ENCODE measurements around the gene PACS1. TPM values are rescaled to one million over a fixed set of nuclear protein-coding genes. Genes with fewer than 3 reads are reported as not detected.
A peak's percentile ranks its signal among the peaks of the same experiment; 100 is the strongest.

The PACS1 gene
- total RNA-seq, 1 donor from 2014 or later: 75.6 TPM

- Mint-ChIP-seq H3K9me3 (no peaks in the 10 kb centered on the region), H3K4me3 (ENCODE audit: low read depth) (no peak overlapping the region), H3K27me3 (ENCODE audit: low read depth) (no peaks in the 10 kb centered on the region), H3K27ac (no peak overlapping the region), H3K4me1 (ENCODE audit: low read depth) (peaks cover 34% of the 10 kb centered on the region), H3K36me3 (ENCODE audit: low read depth) (peaks cover 83% of the 10 kb centered on the region)
- no peak for DNase-seq (ENCODE audit: low spot score)
- intact Hi-C loops (cut with micrococcal nuclease): no loop called here
Observed at GRCh38 chr11:66056501-66056900, 13.6 kb upstream of the PACS1 start.

DNA sequence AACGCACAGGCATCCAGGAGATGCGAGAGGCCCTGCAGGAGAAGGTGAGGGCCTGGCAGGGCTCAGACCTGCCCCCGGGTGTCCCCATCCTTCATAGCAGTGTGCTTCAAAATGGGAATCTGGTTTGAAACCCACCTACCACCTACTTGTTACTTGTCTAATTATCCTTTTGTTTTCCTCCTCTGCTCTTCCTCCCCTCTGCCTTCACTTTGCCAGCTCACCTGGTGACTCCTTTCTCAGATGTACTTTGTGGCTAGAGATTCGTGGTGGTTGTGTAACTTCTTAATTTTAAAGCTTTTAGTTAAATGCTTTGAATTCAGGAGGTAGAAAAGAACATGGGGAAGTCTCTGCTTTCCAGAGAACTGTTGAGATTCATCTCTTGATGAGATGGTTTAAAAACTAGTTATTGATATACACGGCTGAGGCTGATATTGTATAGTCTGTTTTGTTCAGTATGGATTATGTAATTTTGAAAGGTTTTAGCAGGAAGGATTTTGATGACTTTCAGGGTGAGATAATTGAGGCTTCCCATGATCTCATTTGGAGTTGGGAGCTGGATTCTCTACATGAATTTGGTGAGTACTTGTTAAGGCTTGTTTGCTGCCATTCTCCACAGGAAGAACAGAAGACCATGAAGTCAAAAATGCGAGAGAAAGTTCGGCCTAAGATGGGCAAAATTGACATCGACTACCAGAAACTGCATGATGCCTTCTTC is 9.9 kb upstream of the PACS1 start:
- H3K4me1 Mint-ChIP-seq (ENCODE audit: low read depth): peaks cover 37% of the 10 kb centered on the region
- H3K9me3 Mint-ChIP-seq: no peaks in the 10 kb centered on the region
- intact Hi-C loops (cut with micrococcal nuclease): no loop called here
- peaks cover 92% of the 10 kb centered on the region for H3K36me3 Mint-ChIP-seq (ENCODE audit: low read depth)
- DNase-seq (ENCODE audit: low spot score): no peak
- no peak overlapping the region for H3K4me3 Mint-ChIP-seq (ENCODE audit: low read depth)
- peak overlapping the region; percentile 9 for H3K27ac Mint-ChIP-seq
- H3K27me3 Mint-ChIP-seq (ENCODE audit: low read depth): no peaks in the 10 kb centered on the region

- Mint-ChIP-seq H3K27ac (peak overlapping the region; percentile 78), H3K27me3 (ENCODE audit: low read depth) (no peaks in the 10 kb centered on the region), H3K4me1 (ENCODE audit: low read depth) (peaks cover 41% of the 10 kb centered on the region), H3K4me3 (ENCODE audit: low read depth) (no peak overlapping the region), H3K9me3 (no peaks in the 10 kb centered on the region), H3K36me3 (ENCODE audit: low read depth) (peaks cover 90% of the 10 kb centered on the region)
- no peak for DNase-seq (ENCODE audit: low spot score)
- intact Hi-C loops (cut with micrococcal nuclease): no loop called here
Observed at GRCh38 chr11:66061268-66061667, 8.8 kb upstream of the PACS1 start.

DNA sequence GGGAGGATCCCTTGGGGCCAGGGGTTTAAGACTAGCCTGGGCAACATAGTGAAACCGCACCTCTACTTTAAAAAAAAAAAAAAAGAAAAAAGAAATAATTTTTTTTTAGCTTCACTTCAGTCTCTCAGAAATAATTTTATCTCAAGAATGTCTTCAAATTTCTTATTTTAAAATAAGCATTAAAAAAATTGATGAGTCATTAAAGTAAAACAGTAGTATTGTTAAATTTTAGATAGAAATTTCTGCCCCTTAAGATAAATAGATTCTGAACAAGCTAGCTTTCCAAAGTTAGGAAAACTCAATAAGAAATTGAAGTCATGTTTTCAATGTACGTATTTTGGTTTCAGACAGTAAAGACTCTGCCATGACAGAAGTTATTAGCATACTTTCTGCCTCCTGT is 7.7 kb upstream of the PACS1 start:
- no peak for DNase-seq (ENCODE audit: low spot score)
- H3K27ac Mint-ChIP-seq: no peak overlapping the region
- H3K9me3 Mint-ChIP-seq: no peaks in the 10 kb centered on the region
- intact Hi-C loops (cut with micrococcal nuclease): no loop called here
- H3K27me3 Mint-ChIP-seq (ENCODE audit: low read depth): no peaks in the 10 kb centered on the region
- H3K36me3 Mint-ChIP-seq (ENCODE audit: low read depth): peaks cover 90% of the 10 kb centered on the region
- no peak overlapping the region for H3K4me3 Mint-ChIP-seq (ENCODE audit: low read depth)
- H3K4me1 Mint-ChIP-seq (ENCODE audit: low read depth): peaks cover 50% of the 10 kb centered on the region

- H3K27me3 Mint-ChIP-seq (ENCODE audit: low read depth): no peaks in the 10 kb centered on the region
- H3K4me3 Mint-ChIP-seq (ENCODE audit: low read depth): no peak overlapping the region
- no peak for DNase-seq (ENCODE audit: low spot score)
- no peaks in the 10 kb centered on the region for H3K9me3 Mint-ChIP-seq
- H3K36me3 Mint-ChIP-seq (ENCODE audit: low read depth): peaks cover 89% of the 10 kb centered on the region
- H3K4me1 Mint-ChIP-seq (ENCODE audit: low read depth): peaks cover 57% of the 10 kb centered on the region
- intact Hi-C loops (cut with micrococcal nuclease): no loop called here
- H3K27ac Mint-ChIP-seq: peak overlapping the region; percentile 58
Observed at GRCh38 chr11:66063900-66064299, 6.2 kb upstream of the PACS1 start.

GRCh38 chr11:66064571-66064970 is 5.5 kb upstream of the PACS1 start:
- no peaks in the 10 kb centered on the region for H3K9me3 Mint-ChIP-seq
- peaks cover 89% of the 10 kb centered on the region for H3K36me3 Mint-ChIP-seq (ENCODE audit: low read depth)
- no peak overlapping the region for H3K4me3 Mint-ChIP-seq (ENCODE audit: low read depth)
- H3K4me1 Mint-ChIP-seq (ENCODE audit: low read depth): peaks cover 61% of the 10 kb centered on the region
- intact Hi-C loops (cut with micrococcal nuclease): no loop called here
- no peaks in the 10 kb centered on the region for H3K27me3 Mint-ChIP-seq (ENCODE audit: low read depth)
- H3K27ac Mint-ChIP-seq: no peak overlapping the region
- no peak for DNase-seq (ENCODE audit: low spot score)

DNA sequence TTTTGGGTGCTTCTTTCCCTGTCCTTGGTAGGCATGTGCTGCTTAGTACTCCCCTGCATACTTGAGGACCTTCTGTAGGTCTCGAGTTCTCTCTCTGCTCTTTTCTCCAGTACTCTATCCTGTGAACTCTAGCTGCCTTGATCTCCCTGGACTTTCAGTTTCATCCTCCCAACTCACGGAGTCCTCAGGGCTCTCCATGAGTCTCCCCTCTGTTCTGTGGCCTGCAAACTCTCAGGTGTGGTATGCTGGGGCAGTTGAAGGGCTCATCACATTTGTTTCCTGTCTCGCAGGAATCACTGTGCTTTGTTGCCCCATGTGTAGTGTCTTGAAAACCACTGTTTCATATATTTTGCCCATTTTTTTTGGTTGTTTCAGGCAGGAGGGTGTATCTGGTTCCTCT is 3.3 kb upstream of the PACS1 start:
- DNase-seq (ENCODE audit: low spot score): no peak
- H3K27me3 Mint-ChIP-seq (ENCODE audit: low read depth): no peaks in the 10 kb centered on the region
- peaks cover 56% of the 10 kb centered on the region for H3K4me1 Mint-ChIP-seq (ENCODE audit: low read depth)
- intact Hi-C loops (cut with micrococcal nuclease): no loop called here
- H3K4me3 Mint-ChIP-seq (ENCODE audit: low read depth): no peak overlapping the region
- H3K27ac Mint-ChIP-seq: peak overlapping the region; percentile 24
- no peaks in the 10 kb centered on the region for H3K9me3 Mint-ChIP-seq
- peaks cover 77% of the 10 kb centered on the region for H3K36me3 Mint-ChIP-seq (ENCODE audit: low read depth)

DNA sequence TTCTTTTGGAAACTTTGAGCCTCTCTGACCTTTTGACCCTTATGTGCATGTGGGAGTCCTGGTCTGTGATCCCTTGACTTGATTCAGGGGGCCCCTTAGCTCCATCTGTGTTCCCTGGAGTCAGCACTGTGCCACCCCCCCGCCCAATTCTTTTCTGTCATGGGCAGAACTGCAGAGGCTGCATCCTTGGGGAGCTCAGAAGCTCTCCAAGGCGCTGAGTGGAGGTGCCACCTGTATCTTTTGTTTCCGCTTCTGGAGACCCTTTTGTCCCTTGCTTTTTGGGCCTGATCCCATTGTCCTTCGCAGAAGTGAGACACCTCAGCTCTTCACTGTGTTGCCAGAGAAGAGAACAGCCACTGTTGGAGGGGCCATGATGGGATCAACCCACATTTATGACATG is 2.4 kb upstream of the PACS1 start:
- H3K4me3 Mint-ChIP-seq (ENCODE audit: low read depth): no peak overlapping the region
- H3K27me3 Mint-ChIP-seq (ENCODE audit: low read depth): no peaks in the 10 kb centered on the region
- no peaks in the 10 kb centered on the region for H3K9me3 Mint-ChIP-seq
- intact Hi-C loops (cut with micrococcal nuclease): no loop called here
- DNase-seq (ENCODE audit: low spot score): no peak
- H3K36me3 Mint-ChIP-seq (ENCODE audit: low read depth): peaks cover 81% of the 10 kb centered on the region
- H3K27ac Mint-ChIP-seq: peak overlapping the region; percentile 30
- peaks cover 63% of the 10 kb centered on the region for H3K4me1 Mint-ChIP-seq (ENCODE audit: low read depth)

GRCh38 chr11:66068154-66068821 is 1.8 kb upstream of the PACS1 start:
- Mint-ChIP-seq H3K4me1 (ENCODE audit: low read depth) (peaks cover 63% of the 10 kb centered on the region), H3K36me3 (ENCODE audit: low read depth) (peaks cover 81% of the 10 kb centered on the region), H3K4me3 (ENCODE audit: low read depth) (peak overlapping the region; percentile 55), H3K27ac (peak overlapping the region; percentile 91), H3K27me3 (ENCODE audit: low read depth) (no peaks in the 10 kb centered on the region), H3K9me3 (no peaks in the 10 kb centered on the region)
- intact Hi-C loops (cut with micrococcal nuclease): no loop called here
- peak; percentile 64 for DNase-seq (ENCODE audit: low spot score)

- Mint-ChIP-seq H3K4me3 (ENCODE audit: low read depth) (peak overlapping the region; percentile 79), H3K4me1 (ENCODE audit: low read depth) (peaks cover 57% of the 10 kb centered on the region), H3K27ac (peak overlapping the region; percentile 91), H3K27me3 (ENCODE audit: low read depth) (no peaks in the 10 kb centered on the region), H3K9me3 (no peaks in the 10 kb centered on the region), H3K36me3 (ENCODE audit: low read depth) (peaks cover 78% of the 10 kb centered on the region)
- DNase-seq (ENCODE audit: low spot score): no peak
- intact Hi-C loops (cut with micrococcal nuclease): loop anchor here (1.0 kb wide), 2 partner anchors 17 to 57 kb away; partner anchors contain the start of gene SF3B2
Observed at GRCh38 chr11:66068923-66069714, 953 bp upstream of the PACS1 start.

DNA sequence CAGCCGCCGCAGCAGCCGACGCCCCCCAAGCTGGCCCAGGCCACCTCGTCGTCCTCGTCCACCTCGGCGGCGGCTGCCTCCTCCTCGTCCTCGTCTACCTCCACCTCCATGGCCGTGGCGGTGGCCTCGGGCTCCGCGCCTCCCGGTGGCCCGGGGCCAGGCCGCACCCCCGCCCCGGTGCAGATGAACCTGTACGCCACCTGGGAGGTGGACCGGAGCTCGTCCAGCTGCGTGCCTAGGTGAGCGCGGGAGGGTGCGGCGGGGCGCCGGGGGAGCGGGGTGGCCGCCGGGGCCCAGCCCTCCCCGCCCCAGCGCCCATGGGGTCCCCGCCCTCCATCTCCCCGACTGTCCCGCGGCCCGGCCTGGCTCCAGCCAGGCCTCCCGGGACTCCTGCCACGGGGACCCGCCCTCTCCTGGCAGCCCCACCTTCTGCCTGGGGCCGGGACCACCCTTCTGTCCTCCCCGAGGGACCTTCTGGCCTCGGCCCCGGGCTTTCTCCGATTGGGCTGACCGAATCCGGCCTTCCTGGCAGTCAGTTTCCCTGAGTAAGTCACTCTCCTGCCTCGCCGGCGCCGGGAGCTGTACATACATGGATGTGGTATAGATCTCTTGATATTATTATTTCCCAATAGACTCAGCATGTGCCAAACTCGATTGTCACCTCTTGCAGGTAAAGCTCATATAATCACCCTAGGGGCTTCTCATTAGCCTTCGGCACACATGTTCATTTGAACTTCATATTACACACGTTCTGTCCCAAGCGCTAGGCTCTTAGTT is 720 bp downstream of the PACS1 start:
- Mint-ChIP-seq H3K27me3 (ENCODE audit: low read depth) (no peaks in the 10 kb centered on the region), H3K9me3 (no peaks in the 10 kb centered on the region), H3K36me3 (ENCODE audit: low read depth) (peaks cover 69% of the 10 kb centered on the region), H3K27ac (peak overlapping the region; percentile 89), H3K4me3 (ENCODE audit: low read depth) (peak overlapping the region; percentile 84), H3K4me1 (ENCODE audit: low read depth) (peaks cover 57% of the 10 kb centered on the region)
- DNase-seq (ENCODE audit: low spot score): no peak
- intact Hi-C loops (cut with micrococcal nuclease): loop anchor here (1.0 to 5.0 kb wide), 3 partner anchors 10 to 64 kb away; no protein-coding TSS in a partner anchor

GRCh38 chr11:66071381-66071801 is 1.3 kb downstream of the PACS1 start:
- no peaks in the 10 kb centered on the region for H3K9me3 Mint-ChIP-seq
- peaks cover 54% of the 10 kb centered on the region for H3K4me1 Mint-ChIP-seq (ENCODE audit: low read depth)
- H3K27me3 Mint-ChIP-seq (ENCODE audit: low read depth): no peaks in the 10 kb centered on the region
- intact Hi-C loops (cut with micrococcal nuclease): loop anchor here (1.0 to 5.0 kb wide), 3 partner anchors 9 to 63 kb away; no protein-coding TSS in a partner anchor
- H3K36me3 Mint-ChIP-seq (ENCODE audit: low read depth): peaks cover 70% of the 10 kb centered on the region
- DNase-seq (ENCODE audit: low spot score): no peak
- peak overlapping the region; percentile 89 for H3K27ac Mint-ChIP-seq
- H3K4me3 Mint-ChIP-seq (ENCODE audit: low read depth): peak overlapping the region; percentile 84

Measured in activated T-helper 2 cell treated with anti-CD3 and anti-CD28 coated beads, Interferon-gamma antibody, Interleukin-2, Interleukin-4, amounts not matched to agents 10 μg/mL and 5 μg/mL and 100 μg/mL, durations not matched to agents 14 hours and 24 hours and 36 hours (primary cell).